PFSK-1 (cell line): ENCODE results near the gene DHRS7.

Experiments
- FOXP2 ChIP-seq: optimal IDR thresholded peaks from 2 replicates; pipeline ENCODE3; 2011; ENCODE audit warnings: borderline replicate concordance, control low read depth, inconsistent platforms; ENCODE audit not compliant: insufficient read depth; ENCODE audit errors: extremely low read length, extremely low read depth
- POLR2AphosphoS5 ChIP-seq: IDR thresholded peaks from 2 replicates; pipeline ENCODE4 v1.6.1; 2012; ENCODE audit warnings: low read depth, mild to moderate bottlenecking, control low read depth, low read length, moderate library complexity
- SIN3A ChIP-seq: IDR thresholded peaks from 2 replicates; pipeline ENCODE4 v1.6.1; 2012; ENCODE audit warnings: mild to moderate bottlenecking, low read length, moderate library complexity, borderline replicate concordance; ENCODE audit not compliant: insufficient read depth
- TAF1 ChIP-seq: IDR thresholded peaks from 2 replicates; pipeline ENCODE4 v1.6.1; 2012; ENCODE audit warnings: low read length, control low read depth, borderline replicate concordance; ENCODE audit not compliant: insufficient read depth
- TF ChIP-seq, protein P1 (sequence below), 2 experiments: IDR thresholded peaks; 2 replicates each; pipeline versions ENCODE4 v1.6.1 to v1.8.0; 2011 to 2012; ENCODE audit warnings: low read depth in 2 of 2, low read length in 2 of 2, control low read depth in 1 of 2, inconsistent platforms in 1 of 2, mild to moderate bottlenecking in 1 of 2, moderate library complexity in 1 of 2; ENCODE audit not compliant: insufficient read depth in 1 of 2

Gene DHRS7

GRCh38 chr14:60178820-60179219 is 13.6 kb upstream of the DHRS7 start:
- TF ChIP-seq TAF1, result no peak
- TF ChIP-seq FOXP2, result no peak
- TF ChIP-seq POLR2AphosphoS5, result no peak
- no peak for TF ChIP-seq SIN3A
- TF ChIP-seq, protein P1, sequence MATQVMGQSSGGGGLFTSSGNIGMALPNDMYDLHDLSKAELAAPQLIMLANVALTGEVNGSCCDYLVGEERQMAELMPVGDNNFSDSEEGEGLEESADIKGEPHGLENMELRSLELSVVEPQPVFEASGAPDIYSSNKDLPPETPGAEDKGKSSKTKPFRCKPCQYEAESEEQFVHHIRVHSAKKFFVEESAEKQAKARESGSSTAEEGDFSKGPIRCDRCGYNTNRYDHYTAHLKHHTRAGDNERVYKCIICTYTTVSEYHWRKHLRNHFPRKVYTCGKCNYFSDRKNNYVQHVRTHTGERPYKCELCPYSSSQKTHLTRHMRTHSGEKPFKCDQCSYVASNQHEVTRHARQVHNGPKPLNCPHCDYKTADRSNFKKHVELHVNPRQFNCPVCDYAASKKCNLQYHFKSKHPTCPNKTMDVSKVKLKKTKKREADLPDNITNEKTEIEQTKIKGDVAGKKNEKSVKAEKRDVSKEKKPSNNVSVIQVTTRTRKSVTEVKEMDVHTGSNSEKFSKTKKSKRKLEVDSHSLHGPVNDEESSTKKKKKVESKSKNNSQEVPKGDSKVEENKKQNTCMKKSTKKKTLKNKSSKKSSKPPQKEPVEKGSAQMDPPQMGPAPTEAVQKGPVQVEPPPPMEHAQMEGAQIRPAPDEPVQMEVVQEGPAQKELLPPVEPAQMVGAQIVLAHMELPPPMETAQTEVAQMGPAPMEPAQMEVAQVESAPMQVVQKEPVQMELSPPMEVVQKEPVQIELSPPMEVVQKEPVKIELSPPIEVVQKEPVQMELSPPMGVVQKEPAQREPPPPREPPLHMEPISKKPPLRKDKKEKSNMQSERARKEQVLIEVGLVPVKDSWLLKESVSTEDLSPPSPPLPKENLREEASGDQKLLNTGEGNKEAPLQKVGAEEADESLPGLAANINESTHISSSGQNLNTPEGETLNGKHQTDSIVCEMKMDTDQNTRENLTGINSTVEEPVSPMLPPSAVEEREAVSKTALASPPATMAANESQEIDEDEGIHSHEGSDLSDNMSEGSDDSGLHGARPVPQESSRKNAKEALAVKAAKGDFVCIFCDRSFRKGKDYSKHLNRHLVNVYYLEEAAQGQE (IDR thresholded peaks at IDR 0.05; ENCODE audit: insufficient read depth in 1 of 2, low read depth in 2 of 2, low read length in 2 of 2), result no peak

- TF ChIP-seq, protein P1 (IDR thresholded peaks at IDR 0.05; ENCODE audit: insufficient read depth in 1 of 2, low read depth in 2 of 2, low read length in 2 of 2), result no peak
- TF ChIP-seq POLR2AphosphoS5 (no peak), FOXP2 (no peak), TAF1 (no peak), SIN3A (no peak)
These were observed 13.0 kb upstream of the DHRS7 start for GRCh38 chr14:60178164-60178563.

- TF ChIP-seq SIN3A (no peak), POLR2AphosphoS5 (no peak), TAF1 (no peak), FOXP2 (no peak)
- TF ChIP-seq, protein P1 (IDR thresholded peaks at IDR 0.05; ENCODE audit: insufficient read depth in 1 of 2, low read depth in 2 of 2, low read length in 2 of 2), result no peak
These were observed 10.2 kb upstream of the DHRS7 start for GRCh38 chr14:60175255-60175902.

- TF ChIP-seq, protein P1 (IDR thresholded peaks at IDR 0.05; ENCODE audit: insufficient read depth in 1 of 2, low read depth in 2 of 2, low read length in 2 of 2), result no peak
- TF ChIP-seq TAF1 (no peak), FOXP2 (no peak), SIN3A (no peak), POLR2AphosphoS5 (no peak)
These were observed 9.4 kb upstream of the DHRS7 start for GRCh38 chr14:60174352-60175254.
